ENCODE measurements around the gene COG4.

Gene COG4

GRCh38 chr16:70440009-70440692 lies 83.2 kb downstream of the COG4 start:
- DNase-seq (ENCODE audit: low read depth) = no peak
- TF ChIP-seq CTCF (IDR thresholded peaks at IDR 0.05; ENCODE audit: control insufficient read depth, extremely low read depth, insufficient read depth) = no peak
- no peak overlapping the region for H3K4me3 ChIP-seq (ENCODE audit: low read depth, low read length)

GRCh38 chr16:70438969-70439862 lies 84.1 kb downstream of the COG4 start, which contains the start of gene ST3GAL2:
ST3GAL2 (minus strand) TSS chr16:70439100; CDS start chr16:70398530, 40,570 bp downstream.
- DNase-seq (ENCODE audit: low read depth) = no peak
- TF ChIP-seq CTCF (IDR thresholded peaks at IDR 0.05; ENCODE audit: control insufficient read depth, extremely low read depth, insufficient read depth) = no peak
- H3K4me3 ChIP-seq (ENCODE audit: low read depth, low read length) = peak within 1 kb of the TSS; percentile 54

GRCh38 chr16:70438585-70438968 lies 84.8 kb downstream of the COG4 start:
- TF ChIP-seq CTCF (IDR thresholded peaks at IDR 0.05; ENCODE audit: control insufficient read depth, extremely low read depth, insufficient read depth) = no peak
- DNase-seq (ENCODE audit: low read depth) = no peak
- H3K4me3 ChIP-seq (ENCODE audit: low read depth, low read length) = peak overlapping the region; percentile 54

DNA sequence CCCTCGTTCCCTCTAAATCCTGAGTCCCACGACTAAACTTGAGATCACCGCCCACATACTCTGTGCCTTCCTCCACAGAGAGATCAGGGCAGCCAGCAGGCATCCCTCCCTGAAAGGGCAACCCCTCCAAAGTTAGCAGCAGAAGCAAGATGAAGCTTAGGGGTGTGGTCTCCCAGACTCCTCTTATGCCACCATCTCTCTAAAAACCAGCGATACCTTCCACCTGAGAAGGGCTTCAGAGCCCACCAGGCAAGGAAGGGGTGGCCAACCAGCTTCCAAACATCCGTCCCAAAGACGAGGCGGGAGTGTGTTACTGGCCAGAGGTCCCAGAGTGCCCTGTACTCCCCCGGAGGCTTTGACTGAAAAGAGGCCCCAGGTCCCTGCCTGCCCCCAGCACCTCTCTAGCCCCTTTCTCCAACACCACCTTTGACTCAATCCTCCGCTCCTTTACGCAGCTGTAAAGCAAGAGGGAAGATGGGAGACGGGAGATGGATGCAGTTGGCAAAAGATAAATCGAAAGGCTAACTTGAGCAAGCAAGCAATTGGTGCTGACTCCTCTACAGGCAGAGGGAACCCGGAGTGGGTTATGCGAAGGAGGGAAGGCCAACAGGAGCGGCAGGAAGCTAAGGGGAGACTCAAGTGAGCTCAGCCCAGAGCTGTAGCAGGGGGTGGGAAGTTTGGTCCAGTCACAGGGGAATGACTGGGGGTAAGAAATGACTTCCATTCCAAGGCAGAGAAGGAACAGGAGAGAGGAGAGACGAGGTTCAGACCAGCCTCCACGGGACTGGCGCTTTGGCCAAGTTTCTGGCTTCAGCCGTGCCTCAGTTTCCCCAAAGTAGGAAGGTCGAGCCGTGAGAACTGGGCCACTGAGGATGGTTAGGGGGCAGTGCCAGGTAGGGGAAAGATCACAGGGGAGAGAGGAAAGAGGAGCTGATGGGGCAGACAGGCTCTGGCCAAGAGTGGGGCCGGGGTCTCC lies 85.5 kb downstream of the COG4 start:
- H3K4me3 ChIP-seq (ENCODE audit: low read depth, low read length) = peak overlapping the region; percentile 54
- DNase-seq (ENCODE audit: low read depth) = no peak
- TF ChIP-seq CTCF (IDR thresholded peaks at IDR 0.05; ENCODE audit: control insufficient read depth, extremely low read depth, insufficient read depth) = no peak

DNA sequence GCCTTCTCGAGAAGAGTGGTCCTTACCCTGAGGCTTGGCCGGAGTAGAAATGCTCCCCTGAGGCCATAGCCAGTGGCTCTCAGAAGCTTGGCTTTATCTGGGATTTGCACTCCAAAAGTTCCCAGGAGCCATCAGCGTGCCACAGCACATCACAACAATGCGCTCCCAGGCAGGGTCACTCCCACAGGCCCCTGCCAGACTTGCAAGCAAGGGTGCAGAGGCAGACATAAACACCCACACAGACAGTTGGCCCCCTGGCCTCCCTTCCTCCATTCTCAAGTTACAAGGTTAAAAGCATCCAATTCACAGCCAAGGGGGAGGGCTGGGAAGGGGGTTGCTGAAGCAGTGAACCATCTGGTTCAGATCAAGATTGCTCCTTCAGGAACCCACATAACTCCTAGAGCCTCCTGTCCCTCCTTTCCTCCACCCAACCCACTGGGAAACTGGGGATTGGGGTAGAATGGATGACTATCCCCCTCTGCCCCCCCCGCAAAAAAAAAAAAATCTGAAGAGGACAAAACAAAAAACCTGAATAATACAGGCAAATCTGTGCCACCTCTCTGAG lies 86.3 kb downstream of the COG4 start:
- H3K4me3 ChIP-seq (ENCODE audit: low read depth, low read length) = no peak overlapping the region

More for the DNA sequence above, 86.3 kb downstream of the COG4 start:
- no peak for TF ChIP-seq CTCF (IDR thresholded peaks at IDR 0.05; ENCODE audit: control insufficient read depth, extremely low read depth, insufficient read depth)
- no peak for DNase-seq (ENCODE audit: low read depth)

All from LNCaP clone FGC (cell line).